Osteocyte (in vitro differentiated cells): ENCODE data around the gene ZBTB7B. TPM values are rescaled to one million over a fixed set of nuclear protein-coding genes. Genes with fewer than 3 reads are reported as not detected.
"Not testable (repeated sequence)": the region's sequence is repeated elsewhere in the genome, so short reads cannot be mapped to it uniquely, and the experiment has no call there.

ENCODE experiments used
- DNase-seq: peaks from one replicate; pipeline ENCODE4 v3.0.0; 2021; ENCODE audit warnings: mixed read lengths; ENCODE audit not compliant: unreplicated experiment; ENCODE audit errors: extremely low spot score
- H3K27ac Mint-ChIP-seq: one replicate; pipeline ENCODE4 v1.8.0; 2021; ENCODE audit warnings: mild to moderate bottlenecking, mixed read lengths; ENCODE audit not compliant: unreplicated experiment
- H3K27me3 Mint-ChIP-seq: one replicate; pipeline ENCODE4 v1.8.0; 2021; ENCODE audit warnings: mixed read lengths; ENCODE audit not compliant: unreplicated experiment
- H3K36me3 Mint-ChIP-seq: one replicate; pipeline ENCODE4 v1.8.0; 2021; ENCODE audit warnings: mixed read lengths; ENCODE audit not compliant: unreplicated experiment
- H3K4me1 Mint-ChIP-seq: one replicate; pipeline ENCODE4 v1.8.0; 2021; ENCODE audit warnings: mixed read lengths; ENCODE audit not compliant: unreplicated experiment
- H3K4me3 Mint-ChIP-seq: one replicate; pipeline ENCODE4 v1.8.0; 2021; ENCODE audit warnings: mild to moderate bottlenecking, moderate library complexity, mixed read lengths; ENCODE audit not compliant: unreplicated experiment
- H3K9me3 Mint-ChIP-seq: one replicate; pipeline ENCODE4 v1.8.0; 2021; ENCODE audit warnings: mixed read lengths; ENCODE audit not compliant: unreplicated experiment
- total RNA-seq: library from RNA; stranded (reverse); gene quantifications from 2 replicates; pipeline ENCODE4 v1.2.1, GENCODE V29; 2021
- TF ChIP-seq, protein P1 (sequence below): fragments of 200-600 bp; sonication (generic); IDR thresholded peaks from 2 replicates; pipeline ENCODE4 v1.5.0; 2021; ENCODE audit warnings: antibody characterized with exemption, mild to moderate bottlenecking, moderate library complexity

Gene ZBTB7B
- total RNA-seq, 1 donor from 2014 or later, result 37.8 TPM

DNA sequence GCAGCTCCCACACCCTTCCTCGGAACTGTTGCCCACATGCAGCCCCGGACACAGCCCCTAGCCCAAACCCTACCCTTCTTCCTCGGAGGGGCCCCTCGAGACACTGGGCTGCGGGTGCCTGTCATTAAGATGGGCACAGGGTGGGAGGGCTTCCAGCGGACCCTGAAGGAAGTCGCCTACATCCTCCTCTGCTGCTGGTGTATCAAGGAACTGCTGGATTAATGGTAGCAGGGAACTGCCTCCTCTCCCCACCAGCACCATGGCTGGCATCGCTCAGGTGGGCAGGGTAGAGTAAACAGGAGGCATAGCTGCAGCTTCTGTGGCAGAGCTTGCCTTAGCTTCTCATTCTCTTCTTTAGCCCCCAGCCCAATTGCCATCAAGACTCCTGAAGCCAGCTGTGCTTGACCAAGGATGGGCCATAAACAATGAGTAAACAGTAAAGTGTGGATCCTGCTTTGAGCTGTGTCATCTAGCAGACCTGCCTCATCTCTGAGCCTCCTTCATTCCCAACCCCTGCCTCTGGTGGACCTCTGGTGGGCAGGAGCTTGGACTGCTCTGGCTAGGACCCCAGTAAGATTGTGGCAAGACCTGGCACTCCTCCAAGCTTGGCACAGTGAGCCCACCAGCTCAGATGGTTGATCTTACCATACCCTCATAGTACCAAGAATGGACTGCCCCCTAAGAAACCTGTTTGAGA is 8.9 kb upstream of the ZBTB7B start, which contains the start of gene LENEP:
TSS of gene LENEP (plus strand) at position 15 of the 697 bp plus-strand sequence. CDS start at position 37, 22 bp downstream.
- DNase-seq, result no peak
- H3K4me3 Mint-ChIP-seq, result no peak within 1 kb of the TSS
- TF ChIP-seq, protein P1, sequence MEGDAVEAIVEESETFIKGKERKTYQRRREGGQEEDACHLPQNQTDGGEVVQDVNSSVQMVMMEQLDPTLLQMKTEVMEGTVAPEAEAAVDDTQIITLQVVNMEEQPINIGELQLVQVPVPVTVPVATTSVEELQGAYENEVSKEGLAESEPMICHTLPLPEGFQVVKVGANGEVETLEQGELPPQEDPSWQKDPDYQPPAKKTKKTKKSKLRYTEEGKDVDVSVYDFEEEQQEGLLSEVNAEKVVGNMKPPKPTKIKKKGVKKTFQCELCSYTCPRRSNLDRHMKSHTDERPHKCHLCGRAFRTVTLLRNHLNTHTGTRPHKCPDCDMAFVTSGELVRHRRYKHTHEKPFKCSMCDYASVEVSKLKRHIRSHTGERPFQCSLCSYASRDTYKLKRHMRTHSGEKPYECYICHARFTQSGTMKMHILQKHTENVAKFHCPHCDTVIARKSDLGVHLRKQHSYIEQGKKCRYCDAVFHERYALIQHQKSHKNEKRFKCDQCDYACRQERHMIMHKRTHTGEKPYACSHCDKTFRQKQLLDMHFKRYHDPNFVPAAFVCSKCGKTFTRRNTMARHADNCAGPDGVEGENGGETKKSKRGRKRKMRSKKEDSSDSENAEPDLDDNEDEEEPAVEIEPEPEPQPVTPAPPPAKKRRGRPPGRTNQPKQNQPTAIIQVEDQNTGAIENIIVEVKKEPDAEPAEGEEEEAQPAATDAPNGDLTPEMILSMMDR, result no peak
- H3K9me3 Mint-ChIP-seq, result no peaks in the 10 kb centered on the region
- peak within 1 kb of the TSS; percentile 50 for H3K27ac Mint-ChIP-seq
- peaks cover 2% of the 10 kb centered on the region for H3K36me3 Mint-ChIP-seq
- H3K4me1 Mint-ChIP-seq, result peaks cover 9% of the 10 kb centered on the region
- no peaks in the 10 kb centered on the region for H3K27me3 Mint-ChIP-seq

DNA sequence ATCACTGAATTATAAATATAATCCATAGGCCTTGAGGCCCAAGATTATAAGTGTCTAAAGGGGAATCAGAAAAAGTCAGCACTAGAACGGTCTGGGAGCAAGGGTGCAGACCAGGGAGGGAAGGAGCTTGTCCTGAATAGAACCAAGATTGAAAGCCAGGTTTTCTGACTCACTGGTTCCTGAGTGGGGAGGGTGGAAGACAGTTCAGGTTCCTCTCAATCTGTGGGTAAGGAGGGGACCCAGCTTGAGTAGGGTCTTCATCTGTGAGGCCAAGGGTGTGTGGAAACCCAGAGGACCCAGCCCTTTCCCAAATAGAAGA is 8.4 kb upstream of the ZBTB7B start:
- TF ChIP-seq, protein P1, result no peak
- Mint-ChIP-seq H3K4me1 (peaks cover 14% of the 10 kb centered on the region), H3K36me3 (peaks cover 2% of the 10 kb centered on the region), H3K27ac (no peak overlapping the region), H3K27me3 (no peaks in the 10 kb centered on the region), H3K4me3 (no peak overlapping the region), H3K9me3 (no peaks in the 10 kb centered on the region)
- DNase-seq, result no peak

DNA sequence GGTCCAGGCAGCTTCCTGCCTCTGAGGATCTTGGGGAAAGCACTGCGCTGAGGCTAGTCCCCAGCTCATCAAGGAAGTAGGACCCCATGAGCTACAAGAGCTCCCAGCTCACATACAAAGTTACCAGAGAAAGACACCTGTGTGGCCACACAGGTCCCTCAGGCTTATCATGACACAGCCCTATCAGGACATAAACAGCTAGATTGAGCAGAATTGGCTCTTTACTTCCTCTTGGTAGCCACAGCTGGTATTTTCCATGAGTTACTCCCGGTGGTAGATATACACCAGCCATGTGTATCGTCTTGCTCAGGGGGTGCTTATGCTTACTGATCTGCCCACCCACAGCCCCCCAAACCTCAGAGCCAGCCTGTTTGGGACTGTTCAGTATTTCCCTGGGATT is 8.0 kb upstream of the ZBTB7B start:
- H3K27me3 Mint-ChIP-seq, result no peaks in the 10 kb centered on the region
- TF ChIP-seq, protein P1, result no peak
- H3K36me3 Mint-ChIP-seq, result no peaks in the 10 kb centered on the region
- H3K4me3 Mint-ChIP-seq, result no peak overlapping the region
- H3K9me3 Mint-ChIP-seq, result no peaks in the 10 kb centered on the region
- DNase-seq, result no peak
- peaks cover 15% of the 10 kb centered on the region for H3K4me1 Mint-ChIP-seq
- no peak overlapping the region for H3K27ac Mint-ChIP-seq

DNA sequence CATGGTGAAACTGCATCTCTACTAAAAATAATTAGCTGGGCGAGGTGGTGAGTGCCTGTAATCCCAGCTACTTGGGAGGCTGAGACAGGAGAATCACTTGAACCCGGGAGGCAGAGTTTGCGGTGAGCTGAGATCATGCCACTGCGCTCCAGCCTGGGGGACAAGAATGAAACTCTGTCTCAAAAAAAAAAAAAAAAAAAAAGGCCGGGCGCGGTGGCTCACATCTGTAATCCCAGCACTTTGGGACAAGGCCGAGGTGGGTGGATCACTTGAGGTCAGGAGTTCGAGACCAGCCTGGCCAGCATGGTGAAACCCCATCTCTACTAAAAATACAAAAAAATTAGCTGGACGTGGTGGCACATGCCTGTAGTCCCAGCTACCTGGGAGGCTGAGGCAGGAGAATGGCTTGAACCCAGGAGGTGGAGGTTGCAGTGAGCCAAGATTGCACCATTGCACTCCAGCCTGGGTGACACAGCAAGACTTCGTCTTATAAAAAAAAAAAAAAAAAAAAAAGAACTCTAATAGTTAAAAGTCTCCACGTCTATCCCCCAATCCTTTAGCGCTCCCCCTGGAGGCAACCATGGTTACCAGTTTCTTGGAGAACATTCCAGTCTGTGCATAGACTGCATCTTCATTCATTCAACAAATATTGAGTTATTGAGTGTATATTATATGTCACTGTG is 7.2 kb upstream of the ZBTB7B start:
- not testable (repeated sequence) for H3K4me3 Mint-ChIP-seq, H3K27me3 Mint-ChIP-seq, H3K9me3 Mint-ChIP-seq, DNase-seq, H3K36me3 Mint-ChIP-seq
- peak overlapping the region; percentile 18 for H3K27ac Mint-ChIP-seq
- H3K4me1 Mint-ChIP-seq, result peaks cover 22% of the 10 kb centered on the region
- TF ChIP-seq, protein P1, result peak; percentile 58

DNA sequence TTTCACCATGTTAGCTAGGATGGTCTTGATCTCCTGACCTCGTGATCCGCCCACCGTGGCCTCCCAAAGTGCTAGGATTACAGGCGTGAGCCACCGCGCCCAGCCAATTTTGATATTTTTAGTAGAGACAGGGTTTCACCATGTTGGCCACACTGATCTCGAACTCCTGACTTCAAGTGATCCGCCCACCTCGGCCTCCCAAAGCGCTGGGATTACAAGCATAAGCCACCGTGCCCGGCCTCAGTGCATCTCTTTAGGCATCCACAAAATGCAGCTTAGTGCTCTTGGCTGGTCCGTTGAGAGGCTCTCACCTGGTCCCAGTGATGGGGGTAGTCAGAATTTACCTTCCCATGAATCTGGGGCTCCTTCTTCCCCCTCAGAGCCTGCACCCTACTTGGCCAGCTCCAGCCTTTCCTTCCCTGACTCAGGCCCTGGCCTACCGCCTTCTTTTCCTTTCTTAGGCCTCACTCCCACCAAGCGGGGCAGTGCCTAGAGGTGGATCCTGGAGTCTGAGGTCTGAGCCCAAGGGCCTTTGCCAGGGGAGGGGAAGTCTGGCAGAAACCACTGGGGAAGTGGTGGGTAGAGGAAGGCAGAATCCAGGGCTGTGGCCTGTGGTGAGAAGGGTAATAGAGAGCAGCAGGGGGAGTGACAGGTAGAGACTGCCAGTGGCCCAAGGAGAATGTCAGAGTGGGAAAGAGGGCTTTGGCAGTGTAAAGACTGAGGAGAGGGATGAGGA is 5.5 kb upstream of the ZBTB7B start:
- Mint-ChIP-seq H3K27me3 (no peaks in the 10 kb centered on the region), H3K4me3 (no peak overlapping the region), H3K27ac (no peak overlapping the region), H3K4me1 (peaks cover 22% of the 10 kb centered on the region), H3K36me3 (no peaks in the 10 kb centered on the region), H3K9me3 (no peaks in the 10 kb centered on the region)
- DNase-seq, result no peak
- TF ChIP-seq, protein P1, result no peak
